Measurements from ENCODE around the gene CAPN12. TPM values are rescaled to one million over a fixed set of nuclear protein-coding genes. Genes with fewer than 3 reads are reported as not detected.
"Not testable (repeated sequence)": the region's sequence is repeated elsewhere in the genome, so short reads cannot be mapped to it uniquely, and the experiment has no call there.

Gene CAPN12
- polyA plus RNA-seq, 1 of the 3 experiments (the other 2 are of a cell fraction): 3.0 TPM

GRCh38 chr19:38790507-38791403 lies 46.5 kb upstream of the CAPN12 start:
- H3K9me2 ChIP-seq; H3K4me1 ChIP-seq (ENCODE audit: control insufficient read depth in 1 of 2, insufficient read depth in 2 of 2, low read depth in 1 of 2, low read length in 1 of 2); H3K9me3 ChIP-seq; CTCF ChIA-PET; DNase-seq; H3F3A ChIP-seq (replicated peaks; ENCODE audit: insufficient read depth); H3K4me2 ChIP-seq; H3K79me2 ChIP-seq (ENCODE audit: insufficient read depth); H3K27me3 ChIP-seq (ENCODE audit: insufficient read depth); H2AFZ ChIP-seq (ENCODE audit: low read depth); H3K36me3 ChIP-seq (replicated peaks in 1 of 2; ENCODE audit: control insufficient read depth in 1 of 2, insufficient read depth in 2 of 2, low read length in 1 of 2); H3K4me3 ChIP-seq (ENCODE audit: low read depth in 2 of 2, low read length in 1 of 2); H4K20me1 ChIP-seq (ENCODE audit: insufficient read depth); H3K27ac ChIP-seq (ENCODE audit: low read depth in 2 of 2, low read length in 1 of 2); POLR2A ChIA-PET; H3K9ac ChIP-seq: not testable (repeated sequence)
- 90% methylated on average over 13 of the region's 49 CpGs for WGBS (ENCODE audit: low lambda C conversion rate)

DNA sequence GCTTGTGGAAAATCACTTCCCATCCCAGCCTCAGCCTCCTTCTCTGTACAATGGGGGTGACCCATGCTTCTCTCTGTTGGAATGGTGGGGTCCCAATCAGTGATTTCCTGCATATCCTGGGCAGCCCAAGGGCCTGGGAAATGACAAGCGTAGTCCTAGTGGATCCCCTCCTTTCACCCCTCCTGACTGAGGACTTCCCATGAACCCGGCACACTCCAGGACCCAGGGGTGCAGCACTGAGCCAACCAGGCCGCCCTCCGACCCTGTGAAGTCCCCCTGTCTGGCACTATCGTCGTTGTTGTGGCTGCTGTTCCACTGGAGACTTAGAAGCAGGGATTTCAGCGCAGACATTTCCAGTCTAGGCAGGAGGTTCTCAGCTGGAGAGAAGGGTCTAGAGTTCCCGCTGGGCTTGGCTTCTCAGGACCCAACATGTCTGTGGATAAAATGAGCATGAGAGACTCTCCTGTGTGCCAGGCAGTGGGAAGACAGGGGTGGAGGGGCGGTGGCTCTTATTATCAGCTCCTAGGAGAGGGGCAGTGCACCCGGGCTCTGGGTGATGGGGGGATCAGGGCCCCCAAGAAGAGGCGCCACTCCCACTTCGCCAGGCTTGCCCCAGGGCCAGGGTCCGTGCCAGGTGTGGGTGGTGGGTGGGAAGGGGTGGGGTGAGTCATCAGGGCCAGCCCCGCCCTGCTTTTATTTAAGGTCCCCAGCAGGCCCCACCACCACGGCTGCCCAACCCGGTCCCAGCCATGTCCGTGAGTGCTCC lies 44.4 kb upstream of the CAPN12 start, which contains the start of gene LGALS7B:
Gene LGALS7B, plus strand, starts transcription at position 723 of the 766 bp plus-strand sequence. Its CDS starts 27 bp downstream, at position 750.
- ChIA-PET POLR2A (no interaction called here), CTCF (interaction anchor here (2.5 kb wide), 1 partner anchor 19 kb away, joined by 13 read pairs; no protein-coding TSS in a partner anchor)
- Histone ChIP-seq H3F3A (replicated peaks; ENCODE audit: insufficient read depth) (no peaks in the 10 kb centered on the region), H3K4me2 (no peak within 1 kb of the TSS), H3K4me1 (ENCODE audit: control insufficient read depth in 1 of 2, insufficient read depth in 2 of 2, low read depth in 1 of 2, low read length in 1 of 2) (no peaks in the 10 kb centered on the region), H3K9ac (no peak within 1 kb of the TSS), H2AFZ (ENCODE audit: low read depth) (no peak within 1 kb of the TSS), H3K9me3 (no peaks in the 10 kb centered on the region), H3K4me3 (ENCODE audit: low read depth in 2 of 2, low read length in 1 of 2) (no peak within 1 kb of the TSS), H4K20me1 (ENCODE audit: insufficient read depth) (no peaks in the 10 kb centered on the region), H3K36me3 (replicated peaks in 1 of 2; ENCODE audit: control insufficient read depth in 1 of 2, insufficient read depth in 2 of 2, low read length in 1 of 2) (no peaks in the 10 kb centered on the region), H3K27ac (ENCODE audit: low read depth in 2 of 2, low read length in 1 of 2) (no peak within 1 kb of the TSS), H3K9me2 (no peaks in the 10 kb centered on the region), H3K79me2 (ENCODE audit: insufficient read depth) (no peaks in the 10 kb centered on the region), H3K27me3 (ENCODE audit: insufficient read depth) (no peaks in the 10 kb centered on the region)
- no peak for TF ChIP-seq TCF12 (IDR thresholded peaks at IDR 0.05)
- TF ChIP-seq FOSL2 (IDR thresholded peaks at IDR 0.05; ENCODE audit: borderline replicate concordance, low read depth): no peak
- TF ChIP-seq YY1 (IDR thresholded peaks at IDR 0.05; ENCODE audit: low read depth): no peak
- no peak for TF ChIP-seq NRF1 (IDR thresholded peaks at IDR 0.05; ENCODE audit: low read depth, low read length)
- no peak for TF ChIP-seq ELF1 (IDR thresholded peaks at IDR 0.05)
- no peak for TF ChIP-seq IRF3 (IDR thresholded peaks at IDR 0.05; ENCODE audit: low read depth, low read length)
- TF ChIP-seq JUND (IDR thresholded peaks at IDR 0.05): no peak
- no peak for TF ChIP-seq CTCF (IDR thresholded peaks at IDR 0.05)
- TF ChIP-seq ZBTB33 (IDR thresholded peaks at IDR 0.05; ENCODE audit: borderline replicate concordance, low read depth): no peak
- no peak for TF ChIP-seq TAF1 (IDR thresholded peaks at IDR 0.05; ENCODE audit: borderline replicate concordance, low read depth, low read length)
- WGBS (ENCODE audit: low lambda C conversion rate): 78% methylated on average over 10 of the region's 17 CpGs
- no peak for DNase-seq
